GM23248 (cell line): ENCODE data around the gene ZBTB44. TPM values are rescaled to one million over a fixed set of nuclear protein-coding genes. Genes with fewer than 3 reads are reported as not detected.

Source experiments
- DNase-seq: peaks from one replicate; pipeline ENCODE4 v3.0.0-alpha.2; 2015
- H2AFZ ChIP-seq: fragments of 200-600 bp; sonication (generic); 2 replicates; pipeline ENCODE4 v1.6.1; 2016; ENCODE audit warnings: antibody characterized with exemption
- H3F3A ChIP-seq: fragments of 200-600 bp; sonication (generic); 2 replicates; pipeline ENCODE4 v1.6.1; 2016; ENCODE audit warnings: mild to moderate bottlenecking, antibody characterized with exemption, mixed run types; ENCODE audit not compliant: insufficient read depth
- H3K27ac ChIP-seq: fragments of 200-600 bp; sonication (generic); 2 replicates; pipeline ENCODE4 v1.5.1; 2016; ENCODE audit warnings: mild to moderate bottlenecking
- H3K27me3 ChIP-seq: fragments of 200-600 bp; sonication (generic); replicated peaks from 2 replicates; pipeline ENCODE4 v1.6.1; 2016; ENCODE audit warnings: mild to moderate bottlenecking; ENCODE audit not compliant: insufficient read depth
- H3K36me3 ChIP-seq: fragments of 200-600 bp; sonication (generic); 2 replicates; pipeline ENCODE4 v1.6.1; 2016; ENCODE audit warnings: low read depth, mild to moderate bottlenecking
- H3K4me1 ChIP-seq: fragments of 200-600 bp; sonication (generic); 2 replicates; pipeline ENCODE4 v1.6.1; 2016; ENCODE audit warnings: mild to moderate bottlenecking; ENCODE audit not compliant: insufficient read depth
- H3K4me2 ChIP-seq: fragments of 200-600 bp; sonication (generic); one replicate; pipeline ENCODE4 v1.6.1; 2016; ENCODE audit warnings: mild to moderate bottlenecking; ENCODE audit not compliant: unreplicated experiment
- H3K4me3 ChIP-seq: fragments of 200-600 bp; sonication (generic); 2 replicates; pipeline ENCODE4 v1.5.1; 2016; ENCODE audit warnings: mild to moderate bottlenecking
- H3K79me2 ChIP-seq: fragments of 200-600 bp; sonication (generic); 2 replicates; pipeline ENCODE4 v1.6.1; 2016; ENCODE audit warnings: mild to moderate bottlenecking; ENCODE audit not compliant: insufficient read depth
- H3K9ac ChIP-seq: fragments of 200-600 bp; sonication (generic); 2 replicates; pipeline ENCODE4 v1.6.1; 2016; ENCODE audit warnings: mild to moderate bottlenecking
- H3K9me2 ChIP-seq: fragments of 200-600 bp; sonication (generic); 2 replicates; pipeline ENCODE4 v1.6.1; 2016; ENCODE audit warnings: mixed run types, mild to moderate bottlenecking, moderate library complexity; ENCODE audit not compliant: insufficient read depth
- H3K9me3 ChIP-seq: fragments of 200-600 bp; sonication (generic); one replicate; pipeline ENCODE4 v1.6.1; 2017; ENCODE audit warnings: low read depth
- H4K20me1 ChIP-seq: fragments of 200-600 bp; sonication (generic); 2 replicates; pipeline ENCODE4 v1.6.0; 2016; ENCODE audit not compliant: insufficient read depth
- EZH2 ChIP-seq: fragments of 200-600 bp; sonication (generic); IDR thresholded peaks from 2 replicates; pipeline ENCODE4 v1.6.1; 2018; ENCODE audit warnings: antibody characterized with exemption, mild to moderate bottlenecking; ENCODE audit not compliant: insufficient read depth, poor library complexity, severe bottlenecking
- EZH2phosphoT487 ChIP-seq: fragments of 200-600 bp; sonication (generic); IDR thresholded peaks from 2 replicates; pipeline ENCODE4 v1.6.1; 2018; ENCODE audit warnings: antibody characterized with exemption, moderate library complexity, mild to moderate bottlenecking, low read depth; ENCODE audit not compliant: insufficient read depth
- WGBS, 2 experiments: methylation state at CpG; one replicate each; pipeline ENCODE4 v1.1.6; 2015 to 2017; ENCODE audit warnings: low lambda C conversion rate in 2 of 2, low coverage in 1 of 2; ENCODE audit errors: missing lambda C conversion rate in 2 of 2; 5-methylcytosine and 5-hydroxymethylcytosine counted together
- in situ Hi-C: fragments of 300-500 bp; cut with MboI; formaldehyde crosslinking; loops from 2 replicates; pipeline ENCODE4 v1.15.0; 2020
- polyA plus RNA-seq: library from polyadenylated mRNA; unstranded; fragments of >200 nt; fragmentation: Nextera tagmentation; extraction: Ambion mirVana; gene quantifications from 2 replicates; pipeline ENCODE4 v1.2.1, GENCODE V29; 2016
- total RNA-seq: library from RNA; depleted of rRNA; stranded (reverse); fragments of >200 nt; shearing (Covaris generic); gene quantifications from 2 replicates; pipeline ENCODE4 v1.2.3, GENCODE V29; 2014

The ZBTB44 gene
- total and polyA plus RNA-seq, 2 experiments from 2014 or later: 4.1 to 17.4 TPM

- in situ Hi-C loops: no loop called here
- no peak for TF ChIP-seq EZH2
- TF ChIP-seq EZH2phosphoT487: no peak
- no peak overlapping the region for H3K4me3 ChIP-seq
- no peaks in the 10 kb centered on the region; the same call in 1 of the 2 replicates for H3K27me3 ChIP-seq
- no peak overlapping the region for H3K9ac ChIP-seq
- no peaks in the 10 kb centered on the region for H3K4me1 ChIP-seq
- no peak overlapping the region for H3K27ac ChIP-seq
- no peaks in the 10 kb centered on the region for H3K36me3 ChIP-seq
- H3K79me2 ChIP-seq: no peaks in the 10 kb centered on the region
- no peak for DNase-seq
- H3F3A ChIP-seq: no peaks in the 10 kb centered on the region
- no peaks in the 10 kb centered on the region for H3K9me3 ChIP-seq
- H3K4me2 ChIP-seq: no peak overlapping the region
- WGBS, 2 experiments: 80 to 83% methylated on average over 14 of the region's 14 CpGs
- H4K20me1 ChIP-seq: no peaks in the 10 kb centered on the region
- H3K9me2 ChIP-seq: no peaks in the 10 kb centered on the region
- H2AFZ ChIP-seq: no peak overlapping the region
Measured at GRCh38 chr11:130191896-130192295, 122.8 kb downstream of the ZBTB44 start.

GRCh38 chr11:130190371-130190881, 124.3 kb downstream of the ZBTB44 start:
- no peaks in the 10 kb centered on the region; the same call in 1 of the 2 replicates for H3K27me3 ChIP-seq
- no peaks in the 10 kb centered on the region for H3K9me3 ChIP-seq
- H3K9me2 ChIP-seq: no peaks in the 10 kb centered on the region
- no peaks in the 10 kb centered on the region for H3K79me2 ChIP-seq
- no peaks in the 10 kb centered on the region for H4K20me1 ChIP-seq
- no peak overlapping the region for H3K4me3 ChIP-seq
- in situ Hi-C loops: no loop called here
- TF ChIP-seq EZH2 (no peak), EZH2phosphoT487 (no peak)
- no peak overlapping the region for H3K27ac ChIP-seq
- H3K4me1 ChIP-seq: no peaks in the 10 kb centered on the region
- no peaks in the 10 kb centered on the region for H3F3A ChIP-seq
- 73 to 81% methylated on average over 26 to 29 of the region's 29 CpGs for WGBS, 2 experiments
- no peak overlapping the region for H3K9ac ChIP-seq
- no peaks in the 10 kb centered on the region for H3K36me3 ChIP-seq
- no peak overlapping the region for H3K4me2 ChIP-seq
- DNase-seq: no peak
- no peak overlapping the region for H2AFZ ChIP-seq

- Histone ChIP-seq H3K79me2 (no peaks in the 10 kb centered on the region), H3F3A (no peaks in the 10 kb centered on the region), H3K9me2 (no peaks in the 10 kb centered on the region), H3K4me1 (no peaks in the 10 kb centered on the region), H3K9me3 (no peaks in the 10 kb centered on the region), H4K20me1 (no peaks in the 10 kb centered on the region), H2AFZ (no peak overlapping the region), H3K4me3 (no peak overlapping the region), H3K4me2 (no peak overlapping the region), H3K9ac (no peak overlapping the region), H3K27ac (no peak overlapping the region), H3K36me3 (no peaks in the 10 kb centered on the region), H3K27me3 (no peaks in the 10 kb centered on the region; the same call in 1 of the 2 replicates)
- no peak for DNase-seq
- WGBS, 2 experiments: 87 to 91% methylated on average over 28 to 31 of the region's 32 CpGs
- in situ Hi-C loops: no loop called here
- TF ChIP-seq EZH2phosphoT487: no peak
- TF ChIP-seq EZH2: no peak
Measured at GRCh38 chr11:130189492-130190210, 125.1 kb downstream of the ZBTB44 start.

- no peaks in the 10 kb centered on the region for H3K9me3 ChIP-seq
- 82 to 84% methylated on average over 18 to 19 of the region's 19 CpGs for WGBS, 2 experiments
- no peaks in the 10 kb centered on the region for H3K36me3 ChIP-seq
- H4K20me1 ChIP-seq: no peaks in the 10 kb centered on the region
- H2AFZ ChIP-seq: no peak overlapping the region
- no peaks in the 10 kb centered on the region for H3K4me1 ChIP-seq
- no peaks in the 10 kb centered on the region for H3K9me2 ChIP-seq
- peaks cover 6% of the 10 kb centered on the region for H3K27me3 ChIP-seq
- no peak overlapping the region for H3K4me3 ChIP-seq
- no peak overlapping the region for H3K4me2 ChIP-seq
- in situ Hi-C loops: no loop called here
- H3K27ac ChIP-seq: no peak overlapping the region
- TF ChIP-seq EZH2phosphoT487 (no peak), EZH2 (no peak)
- no peaks in the 10 kb centered on the region for H3F3A ChIP-seq
- DNase-seq: no peak
- no peak overlapping the region for H3K9ac ChIP-seq
- no peaks in the 10 kb centered on the region for H3K79me2 ChIP-seq
Measured at GRCh38 chr11:130188585-130189347, 126.0 kb downstream of the ZBTB44 start.
